ENCODE measurements around the gene NKPD1.

DNA sequence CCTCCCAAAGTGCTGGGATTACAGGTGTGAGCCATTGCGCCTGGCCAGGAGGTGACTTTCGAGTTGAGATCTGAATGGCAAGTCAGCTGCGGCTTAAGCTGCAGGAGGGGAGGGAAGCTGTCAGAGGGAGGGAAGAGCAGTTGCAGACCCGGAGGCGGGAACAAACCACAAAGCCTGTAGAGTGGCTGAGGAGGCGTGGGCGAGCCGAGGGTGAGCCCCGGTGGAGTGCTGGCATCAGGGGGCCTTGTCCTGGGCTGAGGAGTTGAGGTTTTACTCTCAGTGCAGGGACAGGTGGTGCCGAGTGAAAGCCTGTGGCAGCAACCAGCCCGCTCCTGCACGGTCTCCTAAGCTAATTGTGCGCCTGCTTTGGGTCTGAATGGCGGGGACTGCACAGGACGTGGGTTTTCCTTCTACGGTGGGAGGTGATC, 43.6 kb downstream of the NKPD1 start:
- TF ChIP-seq EZH2 (IDR thresholded peaks at IDR 0.05; ENCODE audit: insufficient read depth, poor library complexity, severe bottlenecking) (no peak), EZH2phosphoT487 (IDR thresholded peaks at IDR 0.05; ENCODE audit: insufficient read depth, low read depth) (no peak)

Measured in GM23248 (cell line).